Neural crest cell (in vitro differentiated cells): ENCODE results near the gene TMEM42. TPM values are rescaled to one million over a fixed set of nuclear protein-coding genes. Genes with fewer than 3 reads are reported as not detected.

ENCODE experiments used
- DNase-seq: peaks from one replicate; pipeline ENCODE4 v3.0.0; 2021; ENCODE audit warnings: low read depth, mixed read lengths, low spot score
- H3K27ac Mint-ChIP-seq: one replicate; pipeline ENCODE4 v1.8.0; 2021; ENCODE audit warnings: mild to moderate bottlenecking, mixed read lengths; ENCODE audit not compliant: unreplicated experiment
- H3K27me3 Mint-ChIP-seq: 2 replicates; pipeline ENCODE4 v1.8.0; 2021; ENCODE audit warnings: low read depth, mild to moderate bottlenecking, mixed read lengths
- H3K36me3 Mint-ChIP-seq: 2 replicates; pipeline ENCODE4 v1.8.0; 2021; ENCODE audit warnings: low read depth, mild to moderate bottlenecking, mixed read lengths
- H3K4me1 Mint-ChIP-seq: 2 replicates; pipeline ENCODE4 v1.8.0; 2021; ENCODE audit warnings: mixed read lengths
- H3K4me3 Mint-ChIP-seq: one replicate; pipeline ENCODE4 v1.8.0; 2021; ENCODE audit warnings: mild to moderate bottlenecking, mixed read lengths
- H3K9me3 Mint-ChIP-seq: 2 replicates; pipeline ENCODE4 v1.8.0; 2021; ENCODE audit warnings: mixed read lengths
- CTCF ChIP-seq: fragments of 200-600 bp; sonication (generic); conservative IDR thresholded peaks from 2 replicates; pipeline ENCODE4 v1.5.0; 2021; ENCODE audit warnings: antibody characterized with exemption, mild to moderate bottlenecking
- total RNA-seq: library from RNA; stranded (reverse); gene quantifications from 2 replicates; pipeline ENCODE4 v1.2.1, GENCODE V29; 2021

Gene TMEM42
- total RNA-seq, 1 donor from 2014 or later = 9.5 TPM

GRCh38 chr3:44865272-44866035 is 3.7 kb downstream of the TMEM42 start:
- Mint-ChIP-seq H3K4me1 (peaks cover 20% of the 10 kb centered on the region), H3K4me3 (peak overlapping the region; percentile 55), H3K27ac (no peak overlapping the region), H3K36me3 (peaks cover 16% of the 10 kb centered on the region), H3K27me3 (no peaks in the 10 kb centered on the region), H3K9me3 (no peaks in the 10 kb centered on the region)
- no peak for TF ChIP-seq CTCF
- DNase-seq = no peak

GRCh38 chr3:44867421-44868111 is 5.9 kb downstream of the TMEM42 start:
- no peaks in the 10 kb centered on the region for H3K9me3 Mint-ChIP-seq
- H3K36me3 Mint-ChIP-seq = peaks cover 14% of the 10 kb centered on the region
- no peak overlapping the region for H3K27ac Mint-ChIP-seq
- no peak for TF ChIP-seq CTCF
- no peaks in the 10 kb centered on the region for H3K27me3 Mint-ChIP-seq
- peaks cover 11% of the 10 kb centered on the region for H3K4me1 Mint-ChIP-seq
- H3K4me3 Mint-ChIP-seq = peak overlapping the region; percentile 10
- no peak for DNase-seq

- no peaks in the 10 kb centered on the region for H3K27me3 Mint-ChIP-seq
- H3K4me1 Mint-ChIP-seq = no peaks in the 10 kb centered on the region
- no peaks in the 10 kb centered on the region for H3K9me3 Mint-ChIP-seq
- H3K4me3 Mint-ChIP-seq = no peak overlapping the region
- no peak overlapping the region for H3K27ac Mint-ChIP-seq
- H3K36me3 Mint-ChIP-seq = peaks cover 14% of the 10 kb centered on the region
- no peak for DNase-seq
- no peak for TF ChIP-seq CTCF
Observed at GRCh38 chr3:44870375-44871061, 8.8 kb downstream of the TMEM42 start.

- Mint-ChIP-seq H3K27ac (no peak within 1 kb of the TSS), H3K9me3 (no peaks in the 10 kb centered on the region)
Observed at GRCh38 chr3:44874308-44874707, 12.6 kb downstream of the TMEM42 start, which contains the start of gene TGM4. Gene TGM4 (plus strand): TSS chr3:44874608. CDS start chr3:44874679, 71 bp downstream.

More at GRCh38 chr3:44874308-44874707, 12.6 kb downstream of the TMEM42 start, which contains the start of gene TGM4:
- no peak for TF ChIP-seq CTCF
- H3K4me1 Mint-ChIP-seq = no peaks in the 10 kb centered on the region
- H3K27me3 Mint-ChIP-seq = no peaks in the 10 kb centered on the region
- no peak for DNase-seq
- H3K4me3 Mint-ChIP-seq = no peak within 1 kb of the TSS
- no peaks in the 10 kb centered on the region for H3K36me3 Mint-ChIP-seq
